ENCODE measurements around the gene SHANK1.
"Not testable (repeated sequence)": the region's sequence is repeated elsewhere in the genome, so short reads cannot be mapped to it uniquely, and the experiment has no call there.

SHANK1 gene

GRCh38 chr19:50632151-50632835 lies 87.3 kb downstream of the SHANK1 start:
- no peak for DNase-seq

GRCh38 chr19:50629801-50630200 lies 89.8 kb downstream of the SHANK1 start:
- DNase-seq = no peak

GRCh38 chr19:50629194-50629593 lies 90.4 kb downstream of the SHANK1 start:
- DNase-seq = no peak

GRCh38 chr19:50628551-50628950 lies 91.1 kb downstream of the SHANK1 start:
- no peak for DNase-seq

GRCh38 chr19:50628146-50628545 lies 91.5 kb downstream of the SHANK1 start:
- DNase-seq = no peak

GRCh38 chr19:50626795-50627194 lies 92.8 kb downstream of the SHANK1 start:
- no peak for DNase-seq

GRCh38 chr19:50626011-50626410 lies 93.6 kb downstream of the SHANK1 start:
- DNase-seq = no peak

- DNase-seq = no peak
Observed at GRCh38 chr19:50624949-50625600, 94.5 kb downstream of the SHANK1 start.

GRCh38 chr19:50620394-50620906 lies 99.2 kb downstream of the SHANK1 start:
- DNase-seq = not testable (repeated sequence)

- not testable (repeated sequence) for DNase-seq
Observed at GRCh38 chr19:50619184-50619583, 100.4 kb downstream of the SHANK1 start.

- DNase-seq = peak; percentile 13
Observed at GRCh38 chr19:50618379-50618778, 101.2 kb downstream of the SHANK1 start.

- DNase-seq = peak; percentile 63
Observed at GRCh38 chr19:50612504-50613404, 106.8 kb downstream of the SHANK1 start.

All from MV-4-11 (cell line).